Smooth muscle cell (in vitro differentiated cells): ENCODE measurements around the gene CCDC183. TPM values are rescaled to one million over a fixed set of nuclear protein-coding genes. Genes with fewer than 3 reads are reported as not detected.

Experiments used
- DNase-seq: peaks from one replicate; lab custom pipeline; 2025; ENCODE audit not compliant: unreplicated experiment; lab: John Stamatoyannopoulos, UW
- H2AFZ ChIP-seq: fragments of 200-600 bp; sonication (generic); 2 replicates; pipeline ENCODE4 v1.6.0; 2016; ENCODE audit warnings: antibody characterized with exemption, low read depth, mild to moderate bottlenecking
- H3F3A ChIP-seq: fragments of 200-600 bp; sonication (generic); 2 replicates; pipeline ENCODE4 v1.6.0; 2017; ENCODE audit warnings: antibody characterized with exemption, low read depth
- H3K27ac ChIP-seq: fragments of 200-600 bp; sonication (generic); 2 replicates; pipeline ENCODE4 v1.5.1; 2016; ENCODE audit warnings: low read depth, mild to moderate bottlenecking
- H3K27me3 ChIP-seq: fragments of 200-600 bp; sonication (generic); 2 replicates; pipeline ENCODE4 v1.6.1; 2016; ENCODE audit warnings: low read depth, mild to moderate bottlenecking
- H3K36me3 ChIP-seq: fragments of 200-600 bp; sonication (generic); 2 replicates; pipeline ENCODE4 v1.5.1; 2016; ENCODE audit warnings: low read depth
- H3K4me1 ChIP-seq: fragments of 200-600 bp; sonication (generic); 2 replicates; pipeline ENCODE4 v1.5.1; 2016; ENCODE audit warnings: low read depth
- H3K4me2 ChIP-seq: fragments of 200-600 bp; sonication (generic); 2 replicates; pipeline ENCODE4 v1.6.0; 2016; ENCODE audit warnings: mild to moderate bottlenecking
- H3K4me3 ChIP-seq: fragments of 200-600 bp; sonication (generic); 2 replicates; pipeline ENCODE4 v1.5.1; 2016; ENCODE audit warnings: mild to moderate bottlenecking
- H3K79me2 ChIP-seq: fragments of 200-600 bp; sonication (generic); 2 replicates; pipeline ENCODE4 v1.6.0; 2016; ENCODE audit warnings: low read depth, mild to moderate bottlenecking
- H3K9ac ChIP-seq: fragments of 200-600 bp; sonication (generic); 2 replicates; pipeline ENCODE4 v1.6.0; 2016; ENCODE audit warnings: low read depth
- H3K9me3 ChIP-seq: fragments of 200-600 bp; sonication (generic); replicated peaks from 2 replicates; pipeline ENCODE4 v1.5.1; 2016; ENCODE audit warnings: low read depth
- H4K20me1 ChIP-seq: fragments of 200-600 bp; sonication (generic); 2 replicates; pipeline ENCODE4 v1.6.0; 2016; ENCODE audit warnings: low read depth
- WGBS: methylation state at CpG from one replicate; pipeline ENCODE4 v1.1.7; 2016; ENCODE audit warnings: low lambda C conversion rate; 5-methylcytosine and 5-hydroxymethylcytosine counted together
- polyA plus RNA-seq: library from polyadenylated mRNA; unstranded; fragments of >200 nt; fragmentation: Nextera tagmentation; extraction: Ambion mirVana; gene quantifications from 2 replicates; pipeline ENCODE4 v1.2.1, GENCODE V29; 2016
- total RNA-seq: library from RNA; depleted of rRNA; stranded (reverse); fragments of >200 nt; gene quantifications from 2 replicates; pipeline ENCODE4 v1.2.3, GENCODE V29; 2014
- TF ChIP-seq, protein P1 (sequence below): fragments of 200-600 bp; sonication (generic); IDR thresholded peaks from 2 replicates; pipeline ENCODE4 v1.5.1; 2017; ENCODE audit warnings: borderline replicate concordance, mild to moderate bottlenecking, antibody characterized with exemption; ENCODE audit not compliant: insufficient read depth, poor library complexity, severe bottlenecking

CCDC183 gene
- total and polyA plus RNA-seq, 2 experiments from 2014 or later: 2.0 to 3.7 TPM

DNA sequence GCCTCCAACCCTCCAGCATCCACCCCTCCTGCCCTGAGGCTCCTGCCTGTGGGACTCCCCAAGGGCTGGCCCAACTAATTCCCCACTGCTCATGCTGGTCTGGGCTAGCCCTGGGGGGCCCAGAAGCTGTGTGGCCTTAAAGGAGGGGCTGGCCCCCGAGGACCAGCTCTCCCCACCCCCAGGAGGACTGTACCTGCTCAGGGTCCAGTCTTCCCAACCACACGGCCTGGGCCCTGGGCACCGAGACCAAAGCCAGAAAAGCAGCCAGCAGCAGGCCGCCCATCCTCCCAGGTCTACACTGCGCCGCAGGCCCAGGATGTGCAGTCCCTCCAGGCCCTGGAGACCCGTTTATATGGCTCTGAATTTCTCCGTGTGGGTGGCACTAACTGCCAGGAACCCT lies 47.9 kb upstream of the CCDC183 start, which contains the start of gene LCN6:
TSS of gene LCN6 (minus strand) at position 325 of the 400 bp plus-strand sequence. CDS start at position 283, 42 bp downstream.
- Histone ChIP-seq H3K9ac (no peak within 1 kb of the TSS), H3F3A (no peaks in the 10 kb centered on the region), H3K4me1 (no peaks in the 10 kb centered on the region), H3K4me2 (no peak within 1 kb of the TSS), H3K9me3 (no peaks in the 10 kb centered on the region), H2AFZ (no peak within 1 kb of the TSS), H3K4me3 (no peak within 1 kb of the TSS), H3K27ac (no peak within 1 kb of the TSS), H3K36me3 (no peaks in the 10 kb centered on the region), H3K79me2 (no peaks in the 10 kb centered on the region), H3K27me3 (no peaks in the 10 kb centered on the region), H4K20me1 (no peaks in the 10 kb centered on the region)
- WGBS: 79% methylated on average over 8 of the region's 8 CpGs
- no peak for DNase-seq
- TF ChIP-seq, protein P1, sequence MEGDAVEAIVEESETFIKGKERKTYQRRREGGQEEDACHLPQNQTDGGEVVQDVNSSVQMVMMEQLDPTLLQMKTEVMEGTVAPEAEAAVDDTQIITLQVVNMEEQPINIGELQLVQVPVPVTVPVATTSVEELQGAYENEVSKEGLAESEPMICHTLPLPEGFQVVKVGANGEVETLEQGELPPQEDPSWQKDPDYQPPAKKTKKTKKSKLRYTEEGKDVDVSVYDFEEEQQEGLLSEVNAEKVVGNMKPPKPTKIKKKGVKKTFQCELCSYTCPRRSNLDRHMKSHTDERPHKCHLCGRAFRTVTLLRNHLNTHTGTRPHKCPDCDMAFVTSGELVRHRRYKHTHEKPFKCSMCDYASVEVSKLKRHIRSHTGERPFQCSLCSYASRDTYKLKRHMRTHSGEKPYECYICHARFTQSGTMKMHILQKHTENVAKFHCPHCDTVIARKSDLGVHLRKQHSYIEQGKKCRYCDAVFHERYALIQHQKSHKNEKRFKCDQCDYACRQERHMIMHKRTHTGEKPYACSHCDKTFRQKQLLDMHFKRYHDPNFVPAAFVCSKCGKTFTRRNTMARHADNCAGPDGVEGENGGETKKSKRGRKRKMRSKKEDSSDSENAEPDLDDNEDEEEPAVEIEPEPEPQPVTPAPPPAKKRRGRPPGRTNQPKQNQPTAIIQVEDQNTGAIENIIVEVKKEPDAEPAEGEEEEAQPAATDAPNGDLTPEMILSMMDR: no peak

DNA sequence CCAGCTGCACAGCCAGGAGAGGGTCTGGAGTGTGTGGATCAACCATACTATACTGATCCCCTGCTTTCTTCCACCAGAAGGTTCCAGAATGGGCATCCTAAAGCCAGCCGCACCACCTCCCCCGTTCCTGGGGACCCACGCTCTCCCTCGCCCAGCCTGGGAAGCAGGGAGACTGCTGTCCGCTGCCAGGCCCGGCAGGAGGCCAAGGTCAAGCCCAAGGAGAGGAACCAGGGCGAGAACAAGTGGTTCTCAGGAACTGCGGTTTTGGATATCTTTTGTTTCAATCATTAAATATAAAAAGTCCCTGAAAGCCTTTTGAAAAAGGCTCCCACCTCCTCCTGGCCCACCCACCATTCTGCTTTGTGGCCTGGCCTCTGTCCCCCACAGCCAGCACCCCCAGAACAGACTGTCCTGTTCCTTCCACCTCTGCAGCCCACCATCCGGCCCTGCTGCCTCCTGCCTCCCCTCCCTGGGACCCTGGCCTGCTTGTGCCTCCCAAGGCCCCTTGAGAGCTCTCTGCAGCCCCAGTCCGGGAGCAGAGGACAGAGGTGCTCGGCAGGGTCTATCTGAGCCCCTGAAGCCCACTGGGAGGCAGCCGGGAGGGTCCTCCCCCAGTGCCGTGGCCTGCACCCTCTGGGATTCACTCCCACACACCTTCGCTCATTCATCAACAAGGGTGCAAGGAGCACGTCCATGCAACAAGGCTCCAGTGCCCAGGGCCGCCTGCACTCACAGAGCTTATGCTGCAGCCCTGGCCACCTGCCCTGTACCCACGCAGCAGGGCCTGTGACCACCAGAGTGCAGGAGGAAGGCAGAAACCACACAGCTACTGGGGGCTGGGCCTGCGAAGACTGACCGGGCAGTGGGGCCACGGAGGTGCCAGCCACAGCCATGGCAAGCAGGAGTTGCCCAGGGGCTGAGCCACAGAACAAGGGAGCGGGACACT lies 47.2 kb upstream of the CCDC183 start:
- Histone ChIP-seq H3K27ac (no peak overlapping the region), H3K9me3 (no peaks in the 10 kb centered on the region), H3K27me3 (no peaks in the 10 kb centered on the region), H4K20me1 (no peaks in the 10 kb centered on the region), H3K4me3 (no peak overlapping the region), H3K79me2 (no peaks in the 10 kb centered on the region), H3K4me2 (no peak overlapping the region), H3K36me3 (no peaks in the 10 kb centered on the region), H3F3A (no peaks in the 10 kb centered on the region), H2AFZ (no peak overlapping the region), H3K9ac (no peak overlapping the region), H3K4me1 (no peaks in the 10 kb centered on the region)
- TF ChIP-seq, protein P1: no peak
- no peak for DNase-seq
- WGBS: 91% methylated on average over 21 of the region's 21 CpGs

DNA sequence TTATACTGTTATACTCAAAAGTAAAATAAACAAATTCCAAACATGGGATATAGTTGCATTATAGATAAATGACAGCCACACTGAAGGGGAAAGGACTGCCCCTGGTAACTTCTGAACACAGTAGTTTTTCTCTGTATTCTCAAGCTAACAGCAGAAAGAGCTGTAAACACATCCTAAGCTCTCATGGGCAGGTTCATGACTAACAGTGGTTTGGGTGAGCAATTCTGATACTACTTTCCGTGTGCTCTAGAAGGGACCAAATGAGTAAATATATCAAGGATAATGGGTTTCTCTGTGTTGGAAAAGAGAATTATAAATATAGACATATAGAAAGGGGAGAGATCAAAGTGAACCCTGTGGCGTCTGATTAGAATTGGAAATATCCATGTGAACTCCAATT lies 45.6 kb upstream of the CCDC183 start:
- Histone ChIP-seq H3K9me3 (no peaks in the 10 kb centered on the region), H3K4me2 (no peak overlapping the region), H3K9ac (no peak overlapping the region), H3F3A (no peaks in the 10 kb centered on the region), H4K20me1 (no peaks in the 10 kb centered on the region), H3K79me2 (no peaks in the 10 kb centered on the region), H3K27ac (no peak overlapping the region), H2AFZ (no peak overlapping the region), H3K4me1 (no peaks in the 10 kb centered on the region), H3K27me3 (no peaks in the 10 kb centered on the region), H3K4me3 (no peak overlapping the region), H3K36me3 (no peaks in the 10 kb centered on the region)
- WGBS: 81% methylated on average over 2 of the region's 2 CpGs
- no peak for DNase-seq
- TF ChIP-seq, protein P1: no peak
